Esophagus muscularis mucosa (tissue), 4 donors: ENCODE data around the gene ACOD1. TPM values are rescaled to one million over a fixed set of nuclear protein-coding genes. Genes with fewer than 3 reads are reported as not detected.

ENCODE experiments used
- DNase-seq: peaks from one replicate; pipeline ENCODE4 v3.0.0-alpha.2; 2017; ENCODE audit errors: extremely low spot score
- H3K27ac ChIP-seq, 4 donors: fragments of 200-600 bp; sonication (generic); replicated peaks in 1 of 4; 1 replicate in 3 of 4; 2 replicates in 1 of 4; pipeline ENCODE4 v1.5.1; 2016 to 2019; ENCODE audit warnings: mild to moderate bottlenecking in 1 of 4
- H3K27me3 ChIP-seq, 4 donors: fragments of 200-600 bp; sonication (generic); one replicate each; pipeline versions ENCODE4 v1.5.1 to v1.6.0; 2016 to 2019
- H3K36me3 ChIP-seq, 4 donors: fragments of 200-600 bp; sonication (generic); one replicate each; pipeline ENCODE4 v1.5.1; 2016 to 2019
- H3K4me1 ChIP-seq, 4 donors: fragments of 200-600 bp; sonication (generic); one replicate each; pipeline ENCODE4 v1.5.1; 2016 to 2019
- H3K4me3 ChIP-seq, 4 donors: fragments of 200-600 bp; sonication (generic); 1 replicate in 2 of 4; 2 replicates in 2 of 4; pipeline ENCODE4 v1.5.1; 2016 to 2019; ENCODE audit warnings: mild to moderate bottlenecking in 4 of 4, moderate library complexity in 1 of 4
- H3K9me3 ChIP-seq, 4 donors: fragments of 200-600 bp; sonication (generic); 1 replicate in 3 of 4; 2 replicates in 1 of 4; pipeline ENCODE4 v1.5.1; 2016 to 2019
- EP300 ChIP-seq: sonication (generic); formaldehyde crosslinking; IDR thresholded peaks from one replicate; pipeline ENCODE4 v1.6.1; 2017; ENCODE audit warnings: antibody characterized with exemption
- POLR2A ChIP-seq: fragments of 450-650 bp; IDR thresholded peaks from one replicate; pipeline ENCODE4 v1.6.1; 2017; ENCODE audit warnings: antibody characterized with exemption, moderate library complexity, mild to moderate bottlenecking, low read depth
- POLR2AphosphoS5 ChIP-seq, 2 donors: sonication (generic); formaldehyde crosslinking; IDR thresholded peaks; one replicate each; pipeline ENCODE4 v1.6.1; 2017; ENCODE audit warnings: antibody characterized with exemption in 2 of 2
- WGBS: methylation state at CpG from one replicate; pipeline ENCODE4 v1.1.5; 2018; 5-methylcytosine and 5-hydroxymethylcytosine counted together
- intact Hi-C: fragments of 100-400 bp; cut with DNase I; formaldehyde crosslinking; loops from one replicate; pipeline ENCODE4 v1.15.1; 2023
- total RNA-seq, 4 donors: library from RNA; depleted of rRNA; stranded (reverse); fragments of >200 nt; gene quantifications; one replicate each; pipeline versions ENCODE4 v1.1.0 to v1.2.1, GENCODE V29; 2016
- TF ChIP-seq, protein P1 (sequence below), 3 experiments: fragments of 200-600 bp in 2 of 3; fragments of 450-650 bp in 1 of 3; sonication (generic) in 2 of 3; IDR thresholded peaks; one replicate each; pipeline ENCODE4 v1.5.1; 2017 to 2019; ENCODE audit warnings: antibody characterized with exemption in 3 of 3, mild to moderate bottlenecking in 2 of 3, moderate library complexity in 1 of 3

ACOD1 gene
- total RNA-seq, 4 donors from 2014 or later, result not detected

DNA sequence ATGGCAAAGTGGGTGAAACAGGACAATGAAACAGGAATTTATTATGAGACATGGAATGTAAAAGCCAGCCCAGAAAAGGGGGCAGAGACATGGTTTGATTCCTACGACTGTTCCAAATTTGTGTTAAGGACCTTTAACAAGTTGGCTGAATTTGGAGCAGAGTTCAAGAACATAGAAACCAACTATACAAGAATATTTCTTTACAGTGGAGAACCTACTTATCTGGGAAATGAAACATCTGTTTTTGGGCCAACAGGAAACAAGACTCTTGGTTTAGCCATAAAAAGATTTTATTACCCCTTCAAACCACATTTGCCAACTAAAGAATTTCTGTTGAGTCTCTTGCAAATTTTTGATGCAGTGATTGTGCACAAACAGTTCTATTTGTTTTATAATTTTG lies 52.2 kb downstream of the ACOD1 start:
- Histone ChIP-seq H3K36me3 (peaks cover 5 to 64% (median 36%) of the 10 kb centered on the region in 4 donors), H3K4me1 (peaks cover 8 to 63% (median 47%) of the 10 kb centered on the region in 4 donors), H3K27ac (no peak overlapping the region), H3K4me3 (no peak overlapping the region), H3K9me3 (no peaks in the 10 kb centered on the region), H3K27me3 (no peaks in the 10 kb centered on the region)
- WGBS, result 38% methylated on average over 1 of the region's 1 CpG
- no peak for DNase-seq
- intact Hi-C loops, result no loop called here
- TF ChIP-seq, protein P1, sequence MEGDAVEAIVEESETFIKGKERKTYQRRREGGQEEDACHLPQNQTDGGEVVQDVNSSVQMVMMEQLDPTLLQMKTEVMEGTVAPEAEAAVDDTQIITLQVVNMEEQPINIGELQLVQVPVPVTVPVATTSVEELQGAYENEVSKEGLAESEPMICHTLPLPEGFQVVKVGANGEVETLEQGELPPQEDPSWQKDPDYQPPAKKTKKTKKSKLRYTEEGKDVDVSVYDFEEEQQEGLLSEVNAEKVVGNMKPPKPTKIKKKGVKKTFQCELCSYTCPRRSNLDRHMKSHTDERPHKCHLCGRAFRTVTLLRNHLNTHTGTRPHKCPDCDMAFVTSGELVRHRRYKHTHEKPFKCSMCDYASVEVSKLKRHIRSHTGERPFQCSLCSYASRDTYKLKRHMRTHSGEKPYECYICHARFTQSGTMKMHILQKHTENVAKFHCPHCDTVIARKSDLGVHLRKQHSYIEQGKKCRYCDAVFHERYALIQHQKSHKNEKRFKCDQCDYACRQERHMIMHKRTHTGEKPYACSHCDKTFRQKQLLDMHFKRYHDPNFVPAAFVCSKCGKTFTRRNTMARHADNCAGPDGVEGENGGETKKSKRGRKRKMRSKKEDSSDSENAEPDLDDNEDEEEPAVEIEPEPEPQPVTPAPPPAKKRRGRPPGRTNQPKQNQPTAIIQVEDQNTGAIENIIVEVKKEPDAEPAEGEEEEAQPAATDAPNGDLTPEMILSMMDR (IDR thresholded peaks at IDR 0.05), result no peak
- TF ChIP-seq POLR2A (no peak), POLR2AphosphoS5 (IDR thresholded peaks at IDR 0.05) (no peak), EP300 (no peak)

DNA sequence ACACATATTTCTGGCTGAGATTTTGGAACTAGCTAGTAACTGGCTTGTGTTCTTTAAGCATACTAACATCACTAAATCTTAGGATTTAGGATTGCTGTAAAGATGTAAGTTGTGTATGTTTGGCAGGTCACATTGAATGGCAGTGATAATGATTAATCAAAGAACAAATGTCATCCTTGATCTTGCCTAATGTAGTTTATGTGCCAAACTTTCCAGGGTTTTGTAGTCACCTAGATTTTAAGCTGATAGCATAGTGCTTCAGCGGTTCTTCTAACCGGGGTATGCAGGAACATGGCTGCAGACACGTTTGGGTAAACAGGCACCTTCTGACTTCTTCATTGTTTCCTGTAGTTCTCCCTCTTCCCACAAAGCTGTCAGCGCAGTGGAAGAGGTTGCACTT lies 53.2 kb downstream of the ACOD1 start:
- Histone ChIP-seq H3K9me3 (no peaks in the 10 kb centered on the region), H3K4me1 (peaks cover 8 to 72% (median 54%) of the 10 kb centered on the region in 4 donors), H3K27ac (peak overlapping the region in 1 of 4 donors; percentile 31), H3K36me3 (peaks cover 2 to 60% (median 34%) of the 10 kb centered on the region in 4 donors), H3K27me3 (no peaks in the 10 kb centered on the region), H3K4me3 (no peak overlapping the region)
- TF ChIP-seq POLR2A (no peak), POLR2AphosphoS5 (IDR thresholded peaks at IDR 0.05) (no peak), EP300 (no peak)
- TF ChIP-seq, protein P1 (IDR thresholded peaks at IDR 0.05), result no peak
- WGBS, result 65% methylated on average over 4 of the region's 4 CpGs
- intact Hi-C loops, result no loop called here
- DNase-seq, result no peak

DNA sequence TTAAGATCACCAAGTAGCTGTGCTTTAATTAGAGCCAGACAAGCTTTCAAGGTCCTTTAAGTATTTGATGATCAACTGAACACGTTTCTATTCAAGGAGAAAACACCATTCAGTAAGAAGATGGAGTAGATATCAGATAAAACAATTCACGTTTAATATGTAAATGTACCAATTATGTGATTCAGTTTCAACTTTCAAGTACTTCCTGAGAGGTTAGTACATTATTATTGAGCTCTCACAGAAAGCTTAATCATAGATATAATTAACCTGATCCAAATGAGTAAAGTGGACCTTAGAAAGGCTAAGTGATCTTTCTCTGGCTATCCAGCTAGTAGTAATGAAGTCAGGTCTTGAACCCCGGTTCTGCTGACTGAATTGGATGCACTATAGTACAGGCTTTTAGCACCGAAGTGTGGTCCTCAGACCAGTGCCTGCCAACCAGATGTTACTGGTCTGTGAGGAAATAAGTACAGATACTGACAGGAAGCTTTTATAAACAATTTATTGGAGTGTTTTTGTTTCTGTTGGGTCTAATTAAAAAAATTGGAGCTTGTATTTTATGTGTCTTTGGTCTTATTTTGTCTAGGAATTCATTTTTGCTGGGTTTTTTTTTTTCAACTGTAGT lies 53.8 kb downstream of the ACOD1 start:
- H3K4me3 ChIP-seq, result no peak overlapping the region
- intact Hi-C loops, result no loop called here
- 58% methylated on average over 4 of the region's 4 CpGs for WGBS
- H3K4me1 ChIP-seq, result peaks cover 8 to 73% (median 58%) of the 10 kb centered on the region in 4 donors
- no peak for DNase-seq
- no peaks in the 10 kb centered on the region for H3K9me3 ChIP-seq
- H3K36me3 ChIP-seq, result peaks cover 0 to 58% (median 35%) of the 10 kb centered on the region in 4 donors
- H3K27ac ChIP-seq, result peak overlapping the region in 2 of 4 donors; percentile 16 to 31
- no peaks in the 10 kb centered on the region for H3K27me3 ChIP-seq
- no peak for TF ChIP-seq EP300
- TF ChIP-seq POLR2AphosphoS5 (IDR thresholded peaks at IDR 0.05), result no peak
- no peak for TF ChIP-seq POLR2A
- TF ChIP-seq, protein P1 (IDR thresholded peaks at IDR 0.05), result no peak

DNA sequence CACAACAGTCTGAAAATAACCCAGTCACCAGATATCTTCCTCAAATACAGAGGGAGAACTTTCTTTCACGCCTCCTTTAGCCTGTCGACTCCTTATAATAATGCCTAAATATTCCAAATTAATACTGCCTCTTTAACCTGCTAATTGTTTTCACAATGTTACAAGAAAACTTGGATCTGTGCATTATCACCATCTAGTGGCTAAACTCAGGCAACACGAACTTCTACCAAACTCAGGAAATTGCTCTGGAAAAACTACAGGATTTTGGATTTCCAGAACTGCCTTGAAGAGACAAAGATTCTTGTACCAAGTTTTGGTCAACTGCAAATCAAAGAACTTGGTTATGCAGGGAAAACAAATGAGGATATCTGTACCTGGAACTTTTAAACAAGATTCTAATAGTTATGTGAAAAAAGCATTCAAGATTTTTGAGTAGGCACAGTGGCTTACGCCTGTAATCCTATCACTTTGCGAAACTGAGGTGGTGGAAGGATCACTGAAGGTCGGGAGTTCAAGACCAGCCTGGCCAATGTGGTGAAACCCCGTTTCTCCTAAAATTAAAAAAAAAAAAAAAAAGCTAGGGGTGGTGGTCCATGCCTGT lies 54.4 kb downstream of the ACOD1 start:
- Histone ChIP-seq H3K4me1 (peaks cover 8 to 75% (median 64%) of the 10 kb centered on the region in 4 donors), H3K4me3 (no peak overlapping the region), H3K27ac (peak overlapping the region in 2 of 4 donors; percentile 16 to 31), H3K27me3 (no peaks in the 10 kb centered on the region), H3K9me3 (no peaks in the 10 kb centered on the region), H3K36me3 (peaks cover 0 to 59% (median 38%) of the 10 kb centered on the region in 4 donors)
- no peak for DNase-seq
- 67% methylated on average over 7 of the region's 7 CpGs for WGBS
- intact Hi-C loops, result no loop called here
- TF ChIP-seq, protein P1 (IDR thresholded peaks at IDR 0.05), result peak; percentile 48 to 74 (median 55)
- TF ChIP-seq EP300, result no peak

Other genes starting within 250 kb of the ACOD1 start
- 100 to 1,000 TPM; 112 to 169 (median 148) TPM for gene KCTD12, start 62.1 kb upstream of the ACOD1 start, total RNA-seq
- gene CLN5, start 43.6 kb downstream of the ACOD1 start, total RNA-seq, result 10 to 100 TPM; 17.6 to 26.2 (median 19.8) TPM
- 100 to 1,000 TPM in 1 of 4 donors, 10 to 100 TPM in 3; 76.9 to 118 (median 80.5) TPM for gene FBXL3, start 78.6 kb downstream of the ACOD1 start, total RNA-seq